ENCODE measurements around the gene NUP98. TPM values are rescaled to one million over a fixed set of nuclear protein-coding genes. Genes with fewer than 3 reads are reported as not detected.

The NUP98 gene
- total and polyA plus RNA-seq, 10 of the 15 experiments (the other 5 are each of a cell fraction or from before 2014, with no cell fraction given), result 21.7 to 108 (median 78.9) TPM

DNA sequence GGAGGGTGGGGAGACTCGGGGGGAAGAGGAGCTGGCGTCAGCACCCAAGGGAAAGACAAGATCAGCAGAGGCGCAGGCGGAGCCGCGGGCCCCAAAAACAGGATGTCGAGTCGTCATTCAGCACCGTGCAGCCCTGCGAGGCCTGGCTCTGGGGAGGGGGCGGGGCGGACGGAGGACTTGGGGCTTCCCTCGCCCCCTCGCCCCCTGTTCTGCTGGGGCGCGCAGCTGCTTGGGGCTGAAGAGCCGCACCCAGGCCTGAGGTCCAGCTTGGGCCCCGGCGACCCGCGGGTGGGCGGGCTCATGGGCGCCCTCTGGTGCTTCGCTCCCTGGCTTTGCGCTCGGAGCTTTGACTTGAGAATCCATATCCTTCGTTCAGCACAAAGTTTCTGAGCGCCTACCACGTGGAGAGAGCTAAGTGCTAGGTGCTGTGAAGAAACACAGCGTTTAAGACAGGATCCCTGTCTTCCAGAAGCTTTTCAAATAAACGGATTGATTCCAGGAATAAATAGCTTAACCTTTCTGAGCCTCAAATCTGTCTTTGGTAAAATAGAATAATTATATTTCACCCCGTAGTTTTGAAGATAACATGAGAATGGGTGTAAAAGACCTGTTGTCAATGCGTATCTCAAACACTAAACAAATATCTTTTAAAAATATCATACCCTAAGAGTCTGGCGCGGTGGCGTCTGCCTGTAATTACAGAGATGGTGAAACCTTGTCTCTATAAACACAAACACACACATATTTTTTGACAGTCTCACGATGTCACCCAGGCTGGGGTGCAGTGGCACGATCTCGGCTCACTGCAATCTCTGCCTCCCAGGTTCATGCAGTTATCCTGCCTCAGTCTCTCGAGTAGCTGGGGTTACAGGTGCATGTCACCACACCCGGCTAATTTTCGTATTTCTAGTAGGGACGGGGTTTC lies 44.3 kb upstream of the NUP98 start (continued):
- no peak for TF ChIP-seq RBBP5 (conservative IDR thresholded peaks at IDR 0.05)
- TF ChIP-seq, protein P1, sequence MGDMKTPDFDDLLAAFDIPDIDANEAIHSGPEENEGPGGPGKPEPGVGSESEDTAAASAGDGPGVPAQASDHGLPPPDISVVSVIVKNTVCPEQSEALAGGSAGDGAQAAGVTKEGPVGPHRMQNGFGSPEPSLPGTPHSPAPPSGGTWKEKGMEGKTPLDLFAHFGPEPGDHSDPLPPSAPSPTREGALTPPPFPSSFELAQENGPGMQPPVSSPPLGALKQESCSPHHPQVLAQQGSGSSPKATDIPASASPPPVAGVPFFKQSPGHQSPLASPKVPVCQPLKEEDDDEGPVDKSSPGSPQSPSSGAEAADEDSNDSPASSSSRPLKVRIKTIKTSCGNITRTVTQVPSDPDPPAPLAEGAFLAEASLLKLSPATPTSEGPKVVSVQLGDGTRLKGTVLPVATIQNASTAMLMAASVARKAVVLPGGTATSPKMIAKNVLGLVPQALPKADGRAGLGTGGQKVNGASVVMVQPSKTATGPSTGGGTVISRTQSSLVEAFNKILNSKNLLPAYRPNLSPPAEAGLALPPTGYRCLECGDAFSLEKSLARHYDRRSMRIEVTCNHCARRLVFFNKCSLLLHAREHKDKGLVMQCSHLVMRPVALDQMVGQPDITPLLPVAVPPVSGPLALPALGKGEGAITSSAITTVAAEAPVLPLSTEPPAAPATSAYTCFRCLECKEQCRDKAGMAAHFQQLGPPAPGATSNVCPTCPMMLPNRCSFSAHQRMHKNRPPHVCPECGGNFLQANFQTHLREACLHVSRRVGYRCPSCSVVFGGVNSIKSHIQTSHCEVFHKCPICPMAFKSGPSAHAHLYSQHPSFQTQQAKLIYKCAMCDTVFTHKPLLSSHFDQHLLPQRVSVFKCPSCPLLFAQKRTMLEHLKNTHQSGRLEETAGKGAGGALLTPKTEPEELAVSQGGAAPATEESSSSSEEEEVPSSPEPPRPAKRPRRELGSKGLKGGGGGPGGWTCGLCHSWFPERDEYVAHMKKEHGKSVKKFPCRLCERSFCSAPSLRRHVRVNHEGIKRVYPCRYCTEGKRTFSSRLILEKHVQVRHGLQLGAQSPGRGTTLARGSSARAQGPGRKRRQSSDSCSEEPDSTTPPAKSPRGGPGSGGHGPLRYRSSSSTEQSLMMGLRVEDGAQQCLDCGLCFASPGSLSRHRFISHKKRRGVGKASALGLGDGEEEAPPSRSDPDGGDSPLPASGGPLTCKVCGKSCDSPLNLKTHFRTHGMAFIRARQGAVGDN (IDR thresholded peaks at IDR 0.05), result peak; percentile 98
- peak; percentile 91; the same call in 1 of the 2 replicates for TF ChIP-seq RCOR1 (conservative IDR thresholded peaks at IDR 0.05; ENCODE audit: low read depth, low read length)
- TF ChIP-seq BMI1 (IDR thresholded peaks at IDR 0.05; ENCODE audit: borderline replicate concordance), result no peak
- TF ChIP-seq ZSCAN29 (IDR thresholded peaks at IDR 0.05), result no peak
- peak; percentile 68 for TF ChIP-seq RAD51 (IDR thresholded peaks at IDR 0.05)
- TF ChIP-seq MTA2 (IDR thresholded peaks at IDR 0.05; ENCODE audit: low read depth), result peak; percentile 41; the same call in 1 of the 2 replicates
- TF ChIP-seq EGR1 (IDR thresholded peaks at IDR 0.05; ENCODE audit: borderline replicate concordance in 1 of 2, low read depth in 2 of 2, low read length in 2 of 2), result peak in 1 of 2 experiments; percentile 83; a peak in 2 of 3 replicates
- TF ChIP-seq RAD21 (IDR thresholded peaks at IDR 0.05; ENCODE audit: insufficient read depth, low read depth, low read length), result peak; percentile 54
- peak; percentile 78 for TF ChIP-seq ATF7 (IDR thresholded peaks at IDR 0.05; ENCODE audit: low read depth)
- peak; percentile 84 for TF ChIP-seq MEF2B (IDR thresholded peaks at IDR 0.05; ENCODE audit: partially characterized antibody, poor library complexity, severe bottlenecking)
- TF ChIP-seq CBX5 (IDR thresholded peaks at IDR 0.05; ENCODE audit: low read depth), result peak; percentile 72; the same call in 1 of the 2 replicates
- no peak for TF ChIP-seq ETV6 (conservative IDR thresholded peaks at IDR 0.05 in 1 of 2, IDR thresholded peaks at IDR 0.05 in 1 of 2; ENCODE audit: borderline replicate concordance in 1 of 2, low read depth in 1 of 2)
- TF ChIP-seq NFYA (IDR thresholded peaks at IDR 0.05; ENCODE audit: borderline replicate concordance, low read depth, low read length), result no peak
- TF ChIP-seq ATF2 (IDR thresholded peaks at IDR 0.05; ENCODE audit: low read length), result no peak; the same call in 1 of the 2 replicates
- no peak for TF ChIP-seq ZNF384 (IDR thresholded peaks at IDR 0.05; ENCODE audit: borderline replicate concordance, low read depth, low read length)
- no peak for TF ChIP-seq BCL11A (IDR thresholded peaks at IDR 0.05; ENCODE audit: low read depth, low read length)
- no peak for TF ChIP-seq GABPA (IDR thresholded peaks at IDR 0.05; ENCODE audit: low read depth)
- TF ChIP-seq NRF1 (conservative IDR thresholded peaks at IDR 0.05; ENCODE audit: low read depth, low read length), result no peak
- TF ChIP-seq BHLHE40 (IDR thresholded peaks at IDR 0.05; ENCODE audit: borderline replicate concordance in 1 of 2, low read depth in 2 of 2, low read length in 1 of 2), result peak in 1 of 2 experiments; percentile 69; a peak in 1 of 4 replicates
- no peak; the same call in 1 of the 2 replicates for TF ChIP-seq CBFB (IDR thresholded peaks at IDR 0.05; ENCODE audit: low read depth)
- no peak for TF ChIP-seq JUNB (IDR thresholded peaks at IDR 0.05)
- TF ChIP-seq SRF (IDR thresholded peaks at IDR 0.05; ENCODE audit: low read depth in 2 of 2, low read length in 2 of 2), result 0 out of 4 replicates have a peak, but pooled peaks of 1 of the 2 experiments have one; percentile 23
- TF ChIP-seq KDM1A (IDR thresholded peaks at IDR 0.05; ENCODE audit: borderline replicate concordance), result no peak
- TF ChIP-seq SIN3A (IDR thresholded peaks at IDR 0.05; ENCODE audit: low read depth, low read length), result peak; percentile 54; the same call in 1 of the 2 replicates

Data from GM12878 (cell line).